ENCODE data around the gene MINDY2.

- no peak for TF ChIP-seq CTCF (IDR thresholded peaks at IDR 0.05)
- no peak for TF ChIP-seq POLR2A (IDR thresholded peaks at IDR 0.05)
These were observed 8.5 kb downstream of the MINDY2 start for GRCh38 chr15:58779554-58779953.
